K562 (cell line): ENCODE results near the gene PNP. TPM values are rescaled to one million over a fixed set of nuclear protein-coding genes. Genes with fewer than 3 reads are reported as not detected.

Experiments used
- BACH1 ChIP-seq: fragments of 200-800 bp; sonication (Bioruptor generic); IDR thresholded peaks from 2 replicates; pipeline ENCODE4 v1.6.1; 2016; ENCODE audit warnings: missing genetic modification characterization, missing compliant biosample characterization
- CHD4 ChIP-seq: fragments of 200-600 bp; sonication (generic); IDR thresholded peaks from 3 replicates; pipeline ENCODE4 v1.6.1; 2012; ENCODE audit warnings: low read depth, mild to moderate bottlenecking, mixed read lengths, low read length, inconsistent platforms; ENCODE audit not compliant: insufficient read depth, insufficient replicate concordance, poor library complexity, severe bottlenecking
- CUX1 ChIP-seq: fragments of 200-800 bp; sonication (Bioruptor generic); IDR thresholded peaks from 2 replicates; pipeline ENCODE4 v1.6.1; 2016; ENCODE audit warnings: missing genetic modification characterization, missing compliant biosample characterization
- EGR1 ChIP-seq: fragments of 450-650 bp; conservative IDR thresholded peaks from 2 replicates; pipeline ENCODE4 v1.6.1; 2017; ENCODE audit warnings: mild to moderate bottlenecking
- HDAC2 ChIP-seq: fragments of 450-650 bp; IDR thresholded peaks from 2 replicates; pipeline ENCODE4 v1.6.1; 2016; ENCODE audit warnings: mild to moderate bottlenecking
- HINFP ChIP-seq: fragments of 450-650 bp; conservative IDR thresholded peaks from 2 replicates; pipeline ENCODE4 v1.6.1; 2016; ENCODE audit warnings: missing genetic modification characterization, low read depth, mild to moderate bottlenecking, control low read depth, missing compliant biosample characterization
- HNRNPUL1 ChIP-seq: fragments of 200-400 bp; formaldehyde crosslinking; IDR thresholded peaks from 2 replicates; pipeline ENCODE4 v1.6.1; 2017; ENCODE audit warnings: low read length
- MAZ ChIP-seq, 2 experiments: fragments of 450-650 bp in 1 of 2; sonication (generic) in 1 of 2; formaldehyde crosslinking; IDR thresholded peaks in 1 of 2; conservative IDR thresholded peaks in 1 of 2; 2 replicates each; pipeline versions ENCODE4 v1.4.0 to v1.5.0; 2020; ENCODE audit warnings: mild to moderate bottlenecking in 1 of 2, missing genetic modification reagents in 1 of 2
- NONO ChIP-seq, 2 experiments: fragments of 200-400 bp in 1 of 2; fragments of 450-650 bp in 1 of 2; formaldehyde crosslinking in 1 of 2; IDR thresholded peaks; 2 replicates each; pipeline ENCODE4 v1.6.1; 2017; ENCODE audit warnings: low read depth in 2 of 2, mild to moderate bottlenecking in 2 of 2, moderate library complexity in 2 of 2, low read length in 1 of 2
- STAT5B ChIP-seq: fragments of 250-450 bp; sonication (Bioruptor Pico); IDR thresholded peaks from 2 replicates; pipeline ENCODE4 v1.8.0; 2021; ENCODE audit warnings: mild to moderate bottlenecking, inconsistent platforms
- TFAP4 ChIP-seq: sonication (generic); formaldehyde crosslinking; IDR thresholded peaks from 2 replicates; pipeline ENCODE4 v1.8.0; 2022; ENCODE audit warnings: missing genetic modification reagents, mild to moderate bottlenecking, moderate library complexity, borderline replicate concordance
- ZEB2 ChIP-seq: fragments of 450-650 bp; IDR thresholded peaks from 2 replicates; pipeline ENCODE4 v1.6.1; 2016
- ZNF165 ChIP-seq: fragments of 250-450 bp; sonication (Bioruptor Pico); IDR thresholded peaks from 2 replicates; pipeline ENCODE4 v1.4.0; 2020; ENCODE audit warnings: borderline replicate concordance
- ZNF311 ChIP-seq: fragments of 250-450 bp; sonication (Bioruptor Pico); IDR thresholded peaks from 2 replicates; pipeline ENCODE4 v1.4.0; 2020; ENCODE audit warnings: mild to moderate bottlenecking, moderate library complexity
- ZNF511 ChIP-seq: sonication (generic); formaldehyde crosslinking; IDR thresholded peaks from 2 replicates; pipeline ENCODE4 v1.8.0; 2022; ENCODE audit warnings: mild to moderate bottlenecking, missing genetic modification reagents
- polyA plus RNA-seq, 8 experiments: library from polyadenylated mRNA; depleted of rRNA in 4 of 8; stranded (reverse) in 5 of 8; unstranded in 3 of 8; fragments of >200 nt; fragmentation: Nextera tagmentation in 2 of 8; fragmentation: Illumina TruSeq in 1 of 8; extraction: Ambion mirVana in 2 of 8; extraction: Trizol in 1 of 8; gene quantifications; 2 replicates each; pipeline versions ENCODE4 v1.2.1 to v1.2.3, GENCODE V29; 2011 to 2014; ENCODE audit warnings: inconsistent platforms in 1 of 8, missing spikeins in 1 of 8
- total RNA-seq, 7 experiments: library from RNA; depleted of rRNA in 6 of 7; stranded (reverse); fragments of >200 nt in 6 of 7; fragmentation: Illumina TruSeq in 2 of 7; extraction: Trizol in 2 of 7; gene quantifications; 2 replicates each; pipeline versions ENCODE4 v1.2.1 to v1.2.3, GENCODE V29; 2011 to 2021; ENCODE audit warnings: low replicate concordance in 1 of 7

PNP gene
- total and polyA plus RNA-seq, 9 of the 15 experiments (the other 6 are each of a cell fraction or from before 2014, with no cell fraction given): 92.5 to 288 (median 137) TPM

GRCh38 chr14:20454516-20455354, 14.5 kb upstream of the PNP start, which contains the start of the genes APEX1 and OSGEP (continued):
- TF ChIP-seq CUX1 (CRISPR knock-in tag): no peak
- TF ChIP-seq EGR1: peak; percentile 82
- peak; percentile 45; the same call in 1 of the 2 replicates for TF ChIP-seq TFAP4 (CRISPR knock-in tag)
- TF ChIP-seq HDAC2: peak; percentile 88; the same call in 1 of the 2 replicates
- peak; percentile 57 to 74; a peak in 3 of 4 replicates for TF ChIP-seq MAZ (CRISPR knock-in tag; conservative IDR thresholded peaks at IDR 0.05 in 1 of 2, IDR thresholded peaks at IDR 0.05 in 1 of 2)
- TF ChIP-seq BACH1 (tag): no peak
- TF ChIP-seq NONO (IDR thresholded peaks at IDR 0.05; ENCODE audit: low read depth in 2 of 2, low read length in 1 of 2): no peak
- TF ChIP-seq ZEB2: no peak
- TF ChIP-seq ZNF511 (CRISPR knock-in tag): no peak
- TF ChIP-seq ZNF311: no peak
- TF ChIP-seq HNRNPUL1: no peak
- no peak for TF ChIP-seq CHD4
- no peak for TF ChIP-seq STAT5B (CRISPR knock-in tag)
- TF ChIP-seq HINFP (tag): no peak
- no peak for TF ChIP-seq ZNF165
